Measurements from ENCODE around the gene OSBPL5. TPM values are rescaled to one million over a fixed set of nuclear protein-coding genes. Genes with fewer than 3 reads are reported as not detected.

OSBPL5 gene
- total and polyA plus RNA-seq, 4 donors, result 20.9 to 54.0 (median 34.8) TPM

DNA sequence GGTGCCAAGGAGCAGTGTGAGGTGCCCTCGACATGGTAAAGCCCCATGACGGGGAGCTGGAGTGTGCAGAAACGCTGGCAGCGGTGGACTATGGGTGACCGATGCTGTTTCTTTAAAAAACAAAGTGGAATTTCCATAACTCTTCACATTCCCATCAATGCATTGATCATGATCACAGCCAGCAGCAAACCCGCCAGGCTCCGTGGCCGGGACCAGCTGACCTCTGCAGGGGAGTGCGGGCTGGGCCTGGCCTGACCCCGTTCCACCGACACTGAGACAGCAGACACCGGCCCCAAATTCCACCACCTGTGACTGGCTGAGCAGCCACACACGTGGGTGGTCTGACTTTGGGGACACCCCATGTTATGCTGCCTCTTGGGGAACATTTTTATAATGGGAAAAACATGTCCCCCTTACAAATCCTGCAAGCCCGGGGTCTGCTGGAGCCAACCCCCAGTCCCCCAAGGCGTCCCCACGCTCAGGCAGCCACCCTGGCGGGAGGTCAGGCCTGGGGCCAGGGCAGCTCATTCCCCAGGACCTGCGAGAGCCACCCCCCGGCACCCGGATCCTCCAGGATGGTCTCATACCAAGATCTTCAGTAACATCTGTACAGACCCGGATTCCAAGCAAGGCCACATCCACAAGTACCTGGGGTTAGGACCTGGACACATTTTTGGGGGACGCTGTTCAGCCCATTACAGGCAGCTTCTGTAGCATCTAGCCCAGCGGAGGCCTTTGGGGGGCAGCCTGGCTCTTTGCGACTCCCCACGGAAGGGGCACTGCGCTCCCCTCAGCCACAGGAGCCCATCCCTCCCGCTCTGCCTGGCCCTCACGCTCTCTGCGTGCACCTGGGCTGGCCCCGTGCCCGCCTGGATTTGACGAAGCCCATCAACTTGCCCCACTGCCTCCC, 20.6 kb downstream of the OSBPL5 start:
- H3K4me3 ChIP-seq (ENCODE audit: low read depth, low read length), result no peak overlapping the region
- WGBS (ENCODE audit: insufficient coverage), result 76% methylated on average over 31 of the region's 32 CpGs
- peaks cover 48% of the 10 kb centered on the region for H3K4me1 ChIP-seq (ENCODE audit: control insufficient read depth, insufficient read depth, low read length)
- H3K36me3 ChIP-seq (ENCODE audit: control insufficient read depth, insufficient read depth, low read length), result peaks cover 80% of the 10 kb centered on the region
- no peak for DNase-seq (ENCODE audit: low read depth in 4 of 6, low spot score in 6 of 6)
- no peaks in the 10 kb centered on the region for H3K9me3 ChIP-seq (ENCODE audit: control insufficient read depth, insufficient read depth, low read length)
- H3K27me3 ChIP-seq (ENCODE audit: control insufficient read depth, insufficient read depth, low read length), result no peaks in the 10 kb centered on the region
- H3K27ac ChIP-seq (ENCODE audit: low read depth, low read length), result no peak overlapping the region

DNA sequence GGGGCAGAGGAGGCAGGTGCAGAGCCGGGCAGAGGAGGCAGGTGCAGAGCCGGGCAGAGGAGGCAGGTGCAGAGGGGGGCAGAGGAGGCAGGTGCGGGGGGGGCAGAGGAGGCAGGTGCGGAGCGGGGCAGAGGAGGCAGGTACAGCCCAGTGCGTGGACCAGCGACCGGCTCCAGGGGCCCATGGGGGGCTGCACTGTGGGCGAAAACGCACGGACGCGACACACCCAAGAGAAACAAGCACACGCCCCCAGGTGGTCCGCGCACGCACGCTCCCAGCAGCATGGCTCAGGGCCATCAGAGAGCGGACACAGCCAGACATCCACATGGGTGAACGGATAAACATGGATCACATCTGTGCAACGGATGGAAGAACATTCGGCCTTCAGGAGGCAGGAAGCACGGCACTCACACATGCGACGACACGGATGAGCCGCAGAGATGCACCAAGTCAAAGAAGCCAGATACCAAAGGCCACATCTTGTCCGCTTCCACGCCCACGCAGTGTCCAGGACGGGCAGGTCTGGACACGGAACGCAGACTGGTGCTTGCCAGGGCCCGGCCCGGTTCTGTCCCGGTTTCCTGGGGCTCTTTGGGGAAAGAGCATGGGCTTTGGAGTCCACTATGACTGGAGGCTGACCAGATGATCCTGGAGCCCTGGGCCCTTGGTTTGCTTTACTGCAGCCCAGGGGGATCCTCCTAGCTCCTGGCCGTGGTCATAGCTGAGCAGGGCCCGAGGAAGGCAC, 21.8 kb downstream of the OSBPL5 start:
- Histone ChIP-seq H3K27ac (ENCODE audit: low read depth, low read length) (no peak overlapping the region), H3K36me3 (ENCODE audit: control insufficient read depth, insufficient read depth, low read length) (peaks cover 83% of the 10 kb centered on the region), H3K27me3 (ENCODE audit: control insufficient read depth, insufficient read depth, low read length) (no peaks in the 10 kb centered on the region), H3K4me1 (ENCODE audit: control insufficient read depth, insufficient read depth, low read length) (peaks cover 57% of the 10 kb centered on the region), H3K4me3 (ENCODE audit: low read depth, low read length) (no peak overlapping the region), H3K9me3 (ENCODE audit: control insufficient read depth, insufficient read depth, low read length) (no peaks in the 10 kb centered on the region)
- WGBS (ENCODE audit: insufficient coverage), result 87% methylated on average over 38 of the region's 38 CpGs
- no peak for DNase-seq (ENCODE audit: low read depth in 4 of 6, low spot score in 6 of 6)

DNA sequence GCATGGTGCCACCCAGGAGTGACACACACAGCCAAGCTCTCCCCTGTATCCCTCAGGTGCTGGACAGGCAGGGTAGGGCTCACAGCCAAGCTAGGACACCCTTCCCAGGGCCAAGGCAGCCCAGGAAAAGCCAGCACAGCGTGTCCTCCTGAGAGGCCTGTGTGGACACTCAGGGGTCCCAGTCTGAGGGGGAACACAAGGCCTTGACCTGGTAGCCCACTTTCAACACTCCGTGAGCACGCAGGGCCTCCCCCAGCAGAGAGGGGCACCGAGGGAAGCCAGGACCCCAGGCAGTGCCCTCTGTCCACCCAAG, 24.9 kb downstream of the OSBPL5 start:
- DNase-seq (ENCODE audit: low read depth in 4 of 6, low spot score in 6 of 6), result no peak
- no peak overlapping the region for H3K27ac ChIP-seq (ENCODE audit: low read depth, low read length)
- peaks cover 56% of the 10 kb centered on the region for H3K4me1 ChIP-seq (ENCODE audit: control insufficient read depth, insufficient read depth, low read length)
- H3K36me3 ChIP-seq (ENCODE audit: control insufficient read depth, insufficient read depth, low read length), result peaks cover 78% of the 10 kb centered on the region
- H3K9me3 ChIP-seq (ENCODE audit: control insufficient read depth, insufficient read depth, low read length), result no peaks in the 10 kb centered on the region
- H3K27me3 ChIP-seq (ENCODE audit: control insufficient read depth, insufficient read depth, low read length), result no peaks in the 10 kb centered on the region
- no peak overlapping the region for H3K4me3 ChIP-seq (ENCODE audit: low read depth, low read length)
- WGBS (ENCODE audit: insufficient coverage), result 96% methylated on average over 4 of the region's 4 CpGs

DNA sequence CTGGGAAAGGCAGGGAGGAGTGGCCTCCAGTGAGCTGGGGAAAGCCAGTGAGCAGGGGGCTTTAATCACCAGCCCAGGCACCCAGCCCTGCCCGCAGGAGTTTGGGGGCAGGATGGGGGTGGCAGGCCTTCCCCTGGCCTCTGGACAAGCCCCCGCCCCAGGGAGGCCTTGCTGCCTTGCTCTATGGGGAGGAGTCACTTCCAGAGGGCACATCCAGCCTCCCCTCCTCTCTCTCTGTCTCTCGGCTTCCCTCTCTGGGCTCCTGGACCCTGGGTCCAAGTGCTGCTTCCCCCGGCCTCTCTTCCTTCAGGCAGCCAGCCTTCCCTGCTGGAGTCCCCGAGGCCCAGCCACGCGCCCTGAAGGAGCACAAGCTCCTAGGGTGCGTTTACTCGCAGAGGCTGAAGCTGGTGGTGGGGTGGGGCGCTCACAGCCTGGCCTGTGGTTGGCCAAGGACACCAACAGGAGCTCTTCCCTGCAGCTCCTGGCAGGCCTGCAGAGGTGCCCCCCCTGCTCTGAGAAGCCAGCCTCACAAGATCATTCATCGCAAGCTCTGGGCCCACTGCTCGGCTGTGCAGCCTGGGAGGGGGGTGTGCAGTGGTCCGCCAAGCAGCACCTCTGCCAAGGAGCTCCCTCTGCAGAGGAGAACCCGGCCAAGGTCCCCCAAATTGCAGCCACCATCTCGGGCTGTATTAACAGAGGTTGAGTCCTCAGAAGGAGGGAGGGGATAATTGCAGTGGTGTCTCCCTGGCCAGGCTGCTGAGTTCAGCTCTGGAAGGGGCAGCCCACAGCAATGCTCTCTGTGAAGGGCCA, 25.4 kb downstream of the OSBPL5 start:
- H3K4me1 ChIP-seq (ENCODE audit: control insufficient read depth, insufficient read depth, low read length), result peaks cover 56% of the 10 kb centered on the region
- 73% methylated on average over 13 of the region's 15 CpGs for WGBS (ENCODE audit: insufficient coverage)
- no peak overlapping the region for H3K27ac ChIP-seq (ENCODE audit: low read depth, low read length)
- peaks cover 76% of the 10 kb centered on the region for H3K36me3 ChIP-seq (ENCODE audit: control insufficient read depth, insufficient read depth, low read length)
- no peak for DNase-seq (ENCODE audit: low read depth in 4 of 6, low spot score in 6 of 6)
- no peaks in the 10 kb centered on the region for H3K27me3 ChIP-seq (ENCODE audit: control insufficient read depth, insufficient read depth, low read length)
- H3K4me3 ChIP-seq (ENCODE audit: low read depth, low read length), result no peak overlapping the region
- H3K9me3 ChIP-seq (ENCODE audit: control insufficient read depth, insufficient read depth, low read length), result no peaks in the 10 kb centered on the region

DNA sequence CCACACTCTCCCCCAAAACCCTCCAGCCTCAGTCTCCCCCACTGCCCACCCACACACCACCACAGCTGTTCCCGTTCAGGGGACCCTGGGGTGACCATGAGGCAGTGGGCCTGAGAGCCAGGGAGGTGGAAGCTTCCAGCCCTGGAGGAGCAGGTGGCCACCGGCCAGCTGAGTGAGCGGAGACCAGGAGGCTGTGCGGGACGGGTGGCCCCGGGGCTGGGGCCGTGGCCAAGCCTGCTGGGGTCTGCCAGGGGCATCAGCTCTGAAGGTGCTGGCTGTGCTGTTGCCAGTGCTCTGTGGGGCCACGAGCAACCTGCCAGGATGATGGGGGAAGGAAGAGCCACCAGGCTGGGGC, 26.0 kb downstream of the OSBPL5 start:
- Histone ChIP-seq H3K36me3 (ENCODE audit: control insufficient read depth, insufficient read depth, low read length) (peaks cover 75% of the 10 kb centered on the region), H3K27me3 (ENCODE audit: control insufficient read depth, insufficient read depth, low read length) (no peaks in the 10 kb centered on the region), H3K4me3 (ENCODE audit: low read depth, low read length) (no peak overlapping the region), H3K4me1 (ENCODE audit: control insufficient read depth, insufficient read depth, low read length) (peaks cover 56% of the 10 kb centered on the region), H3K27ac (ENCODE audit: low read depth, low read length) (no peak overlapping the region), H3K9me3 (ENCODE audit: control insufficient read depth, insufficient read depth, low read length) (no peaks in the 10 kb centered on the region)
- 44% methylated on average over 8 of the region's 8 CpGs for WGBS (ENCODE audit: insufficient coverage)
- no peak for DNase-seq (ENCODE audit: low read depth in 4 of 6, low spot score in 6 of 6)

DNA sequence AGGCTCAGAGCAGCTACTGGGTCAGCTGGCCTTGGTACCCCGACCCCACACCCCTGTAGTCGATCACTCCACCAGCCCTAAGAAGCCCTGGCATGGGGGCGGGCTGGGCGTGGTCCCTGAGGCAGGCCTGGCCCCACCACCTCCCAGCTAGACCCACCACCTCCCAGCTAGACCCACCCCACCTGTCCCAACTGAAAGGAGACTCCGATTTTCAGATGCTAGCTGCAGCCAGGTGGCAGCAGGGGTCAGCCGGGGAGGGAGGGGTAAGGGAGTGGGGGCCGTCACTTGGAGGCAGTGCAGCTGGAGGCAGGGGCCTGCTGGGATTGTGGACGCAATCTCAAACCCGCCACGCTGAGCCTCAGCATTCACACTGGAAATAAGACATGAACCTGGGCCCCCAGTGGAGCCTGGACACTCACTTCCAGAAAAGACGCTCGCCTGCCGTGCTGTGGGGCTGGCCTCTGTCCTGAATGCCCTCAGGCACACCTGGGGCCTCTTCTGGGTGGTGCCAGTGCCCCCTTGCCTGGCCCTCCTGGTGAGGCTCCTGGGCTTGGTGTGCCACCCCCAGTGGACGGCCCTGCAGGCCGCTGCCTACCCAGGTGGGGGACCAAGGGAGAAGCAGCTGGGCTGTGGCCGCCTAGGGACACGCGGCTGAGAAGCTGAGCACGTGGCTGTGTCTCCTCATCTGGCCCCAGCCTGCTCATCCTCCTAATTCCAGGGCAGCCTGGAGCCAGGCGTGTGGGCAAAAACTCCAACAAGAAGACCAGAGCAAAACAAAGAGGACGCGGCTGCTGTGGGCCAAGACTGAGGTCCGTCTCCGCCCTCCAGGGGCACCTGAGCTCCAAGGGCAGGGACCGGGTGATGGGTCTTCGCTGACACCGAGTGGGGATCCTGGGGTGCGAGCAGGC, 26.7 kb downstream of the OSBPL5 start:
- no peak for DNase-seq (ENCODE audit: low read depth in 4 of 6, low spot score in 6 of 6)
- no peaks in the 10 kb centered on the region for H3K9me3 ChIP-seq (ENCODE audit: control insufficient read depth, insufficient read depth, low read length)
- H3K4me1 ChIP-seq (ENCODE audit: control insufficient read depth, insufficient read depth, low read length), result peaks cover 55% of the 10 kb centered on the region
- no peaks in the 10 kb centered on the region for H3K27me3 ChIP-seq (ENCODE audit: control insufficient read depth, insufficient read depth, low read length)
- H3K27ac ChIP-seq (ENCODE audit: low read depth, low read length), result no peak overlapping the region
- peaks cover 73% of the 10 kb centered on the region for H3K36me3 ChIP-seq (ENCODE audit: control insufficient read depth, insufficient read depth, low read length)
- 77% methylated on average over 19 of the region's 28 CpGs for WGBS (ENCODE audit: insufficient coverage)
- H3K4me3 ChIP-seq (ENCODE audit: low read depth, low read length), result no peak overlapping the region

DNA sequence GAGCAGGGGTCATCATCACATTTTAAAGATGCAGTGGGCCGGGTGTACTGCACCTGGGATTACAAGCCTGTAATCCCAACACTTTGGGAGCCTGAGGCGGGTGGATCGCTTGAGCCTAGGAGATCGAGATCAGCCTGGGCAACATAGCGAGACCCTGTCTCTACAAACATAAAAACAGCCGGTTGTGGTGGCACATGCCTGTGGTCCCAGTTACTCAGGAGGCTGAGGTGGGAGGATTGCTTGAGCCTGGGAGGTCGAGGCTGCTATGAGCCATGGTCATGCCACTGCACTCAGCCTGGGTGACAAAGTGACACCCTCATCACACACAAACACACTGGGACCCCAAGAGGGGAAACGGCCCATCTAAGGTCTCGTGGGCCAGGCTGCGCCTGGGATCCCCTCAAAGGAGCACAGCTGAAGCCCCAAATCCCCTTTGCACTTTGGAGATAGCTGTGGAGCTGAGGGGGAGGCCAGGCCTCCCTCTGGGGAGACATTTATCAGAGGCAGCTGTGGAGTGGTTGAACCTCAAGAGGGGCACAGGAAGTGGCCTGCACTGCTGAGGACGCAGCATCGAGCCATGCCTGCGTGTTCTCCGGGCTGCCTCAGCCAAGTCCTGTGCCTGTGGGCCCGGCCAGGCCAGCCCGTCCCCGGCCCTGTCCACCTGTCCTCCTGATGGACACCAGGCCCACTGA, 27.5 kb downstream of the OSBPL5 start:
- H3K4me1 ChIP-seq (ENCODE audit: control insufficient read depth, insufficient read depth, low read length), result peaks cover 60% of the 10 kb centered on the region
- H3K27ac ChIP-seq (ENCODE audit: low read depth, low read length), result no peak overlapping the region
- H3K4me3 ChIP-seq (ENCODE audit: low read depth, low read length), result no peak overlapping the region
- no peaks in the 10 kb centered on the region for H3K27me3 ChIP-seq (ENCODE audit: control insufficient read depth, insufficient read depth, low read length)
- H3K9me3 ChIP-seq (ENCODE audit: control insufficient read depth, insufficient read depth, low read length), result no peaks in the 10 kb centered on the region
- WGBS (ENCODE audit: insufficient coverage), result 84% methylated on average over 10 of the region's 17 CpGs
- no peak for DNase-seq (ENCODE audit: low read depth in 4 of 6, low spot score in 6 of 6)
- H3K36me3 ChIP-seq (ENCODE audit: control insufficient read depth, insufficient read depth, low read length), result peaks cover 75% of the 10 kb centered on the region

DNA sequence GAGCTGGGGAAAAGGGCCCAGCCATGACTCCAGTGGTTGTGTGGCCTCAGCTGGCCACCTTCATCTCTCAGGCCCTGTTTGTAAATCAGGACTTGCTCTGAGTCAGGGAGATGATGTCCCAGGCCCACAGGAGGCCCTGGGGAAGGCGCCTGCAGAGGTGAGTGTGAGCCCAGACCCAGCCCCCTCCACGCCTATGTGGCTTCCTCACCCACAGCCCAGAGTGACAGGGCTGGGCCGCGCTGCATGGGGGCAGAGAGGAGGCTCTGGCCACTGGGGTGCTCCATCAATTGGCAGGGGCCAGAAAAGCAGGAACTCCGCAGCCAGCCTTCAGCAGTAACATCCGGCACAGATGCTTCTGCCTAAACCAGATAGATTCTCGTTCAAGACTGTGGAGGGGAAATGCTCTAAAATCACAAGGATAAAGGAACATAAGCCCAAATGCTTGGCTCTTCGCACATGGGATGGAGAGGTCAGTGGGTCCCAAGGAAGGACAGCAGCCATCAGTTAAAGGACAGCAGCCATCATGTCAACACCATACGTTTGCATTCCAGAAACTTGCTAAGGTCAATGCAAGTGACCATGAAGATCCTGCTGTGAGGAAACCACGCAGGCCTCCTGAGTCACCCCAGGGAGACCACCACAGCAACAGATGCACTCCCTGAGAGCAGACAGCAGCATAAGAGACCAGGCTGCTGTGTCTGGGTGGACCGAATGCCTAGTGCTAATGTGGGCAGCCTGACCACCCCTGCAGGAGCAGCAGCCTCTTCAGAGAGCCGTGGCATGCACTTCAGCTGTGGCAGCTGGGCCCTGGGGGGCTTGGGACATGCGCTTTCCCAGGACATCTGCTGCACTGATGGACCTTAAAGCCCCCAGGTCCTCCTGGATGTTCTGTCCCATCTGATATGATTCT, 28.3 kb downstream of the OSBPL5 start:
- peaks cover 68% of the 10 kb centered on the region for H3K36me3 ChIP-seq (ENCODE audit: control insufficient read depth, insufficient read depth, low read length)
- peaks cover 62% of the 10 kb centered on the region for H3K4me1 ChIP-seq (ENCODE audit: control insufficient read depth, insufficient read depth, low read length)
- H3K27ac ChIP-seq (ENCODE audit: low read depth, low read length), result no peak overlapping the region
- WGBS (ENCODE audit: insufficient coverage), result 89% methylated on average over 13 of the region's 13 CpGs
- DNase-seq (ENCODE audit: low read depth in 4 of 6, low spot score in 6 of 6), result no peak
- H3K27me3 ChIP-seq (ENCODE audit: control insufficient read depth, insufficient read depth, low read length), result no peaks in the 10 kb centered on the region
- H3K4me3 ChIP-seq (ENCODE audit: low read depth, low read length), result no peak overlapping the region
- H3K9me3 ChIP-seq (ENCODE audit: control insufficient read depth, insufficient read depth, low read length), result no peaks in the 10 kb centered on the region

Measured in spinal cord (tissue), 10 donors.